CD14-positive monocyte (primary cell): ENCODE results near the gene WHRN. TPM values are rescaled to one million over a fixed set of nuclear protein-coding genes. Genes with fewer than 3 reads are reported as not detected.

Experiments
- DNase-seq, 3 donors: peaks; one replicate each; pipeline ENCODE4 v3.0.0-alpha.2; 2011 to 2022
- H2AFZ ChIP-seq: 2 replicates; pipeline ENCODE4 v1.6.0; 2012; ENCODE audit warnings: mild to moderate bottlenecking, low read depth, low read length, inconsistent platforms; ENCODE audit not compliant: insufficient read depth, poor library complexity, severe bottlenecking
- H3K27ac ChIP-seq, 2 donors: 1 replicate in 1 of 2; 2 replicates in 1 of 2; pipeline ENCODE4 v1.5.1; 2012 to 2013; ENCODE audit warnings: low read length in 2 of 2, control low read depth in 1 of 2, inconsistent platforms in 1 of 2, low read depth in 1 of 2, mild to moderate bottlenecking in 1 of 2
- H3K27me3 ChIP-seq, 2 donors: one replicate each; pipeline versions ENCODE4 v1.6.0 to v1.6.1; 2011 to 2013; ENCODE audit warnings: low read length in 2 of 2; ENCODE audit not compliant: control insufficient read depth in 2 of 2, insufficient read depth in 2 of 2
- H3K36me3 ChIP-seq, 2 donors: replicated peaks in 1 of 2; 1 replicate in 1 of 2; 2 replicates in 1 of 2; pipeline versions ENCODE4 v1.5.1 to v1.6.1; 2012 to 2013; ENCODE audit warnings: low read length in 2 of 2, control low read depth in 1 of 2, inconsistent platforms in 1 of 2, mild to moderate bottlenecking in 1 of 2; ENCODE audit not compliant: insufficient read depth in 2 of 2, control insufficient read depth in 1 of 2
- H3K4me1 ChIP-seq, 2 donors: 1 replicate in 1 of 2; 2 replicates in 1 of 2; pipeline versions ENCODE4 v1.5.1 to v1.6.1; 2012 to 2013; ENCODE audit warnings: low read length in 2 of 2, control low read depth in 1 of 2, inconsistent platforms in 1 of 2, mild to moderate bottlenecking in 1 of 2, moderate library complexity in 1 of 2; ENCODE audit not compliant: insufficient read depth in 2 of 2, control insufficient read depth in 1 of 2
- H3K4me2 ChIP-seq: replicated peaks from 2 replicates; pipeline ENCODE3; 2012; ENCODE audit warnings: low read length, moderate library complexity, mild to moderate bottlenecking; ENCODE audit not compliant: poor library complexity, severe bottlenecking; ENCODE audit errors: extremely low read depth
- H3K4me3 ChIP-seq, 3 experiments: fragments of 200-600 bp in 1 of 3; sonication (generic) in 1 of 3; replicated peaks in 1 of 3; 1 replicate in 2 of 3; 2 replicates in 1 of 3; pipeline ENCODE4 v1.5.1; 2011 to 2013; ENCODE audit warnings: low read length in 3 of 3, mild to moderate bottlenecking in 3 of 3, control low read depth in 2 of 3, low read depth in 2 of 3, inconsistent platforms in 1 of 3, moderate library complexity in 1 of 3
- H3K79me2 ChIP-seq: 2 replicates; pipeline ENCODE4 v1.6.0; 2012; ENCODE audit warnings: mild to moderate bottlenecking, control low read depth, inconsistent platforms, low read length, moderate library complexity; ENCODE audit not compliant: insufficient read depth
- H3K9ac ChIP-seq: 2 replicates; pipeline ENCODE4 v1.6.0; 2017; ENCODE audit warnings: low read length, mild to moderate bottlenecking; ENCODE audit not compliant: insufficient read depth, poor library complexity, severe bottlenecking
- H3K9me3 ChIP-seq, 2 donors: replicated peaks in 1 of 2; 1 replicate in 1 of 2; 2 replicates in 1 of 2; pipeline versions ENCODE4 v1.5.1 to v1.6.1; 2012 to 2013; ENCODE audit warnings: low read length in 2 of 2, control low read depth in 1 of 2; ENCODE audit not compliant: control insufficient read depth in 1 of 2, insufficient read depth in 1 of 2
- H4K20me1 ChIP-seq: 2 replicates; pipeline ENCODE4 v1.6.0; 2012; ENCODE audit warnings: mild to moderate bottlenecking, low read length, control low read depth, moderate library complexity; ENCODE audit not compliant: insufficient read depth
- H3K27ac Mint-ChIP-seq, 7 donors: one replicate each; pipeline ENCODE4 v1.8.0; 2020; ENCODE audit warnings: mild to moderate bottlenecking in 7 of 7, mixed read lengths in 7 of 7, moderate library complexity in 6 of 7, inconsistent platforms in 2 of 7
- H3K27me3 Mint-ChIP-seq, 3 donors: one replicate each; pipeline ENCODE4 v1.8.0; 2021 to 2022; ENCODE audit warnings: low read depth in 3 of 3, mild to moderate bottlenecking in 3 of 3, mixed read lengths in 3 of 3, moderate library complexity in 3 of 3, inconsistent platforms in 1 of 3
- H3K36me3 Mint-ChIP-seq, 2 donors: one replicate each; pipeline ENCODE4 v1.8.0; 2020; ENCODE audit warnings: mixed read lengths in 2 of 2, inconsistent platforms in 1 of 2, mild to moderate bottlenecking in 1 of 2
- H3K4me1 Mint-ChIP-seq: one replicate; pipeline ENCODE4 v1.8.0; 2020; ENCODE audit warnings: mild to moderate bottlenecking, mixed read lengths
- H3K4me3 Mint-ChIP-seq, 2 donors: one replicate each; pipeline ENCODE4 v1.8.0; 2020; ENCODE audit warnings: mild to moderate bottlenecking in 2 of 2, mixed read lengths in 2 of 2, moderate library complexity in 1 of 2
- H3K9me3 Mint-ChIP-seq, 7 donors: one replicate each; pipeline ENCODE4 v1.8.0; 2020 to 2022; ENCODE audit warnings: mixed read lengths in 7 of 7, mild to moderate bottlenecking in 6 of 7, moderate library complexity in 6 of 7, inconsistent platforms in 2 of 7
- CTCF ChIP-seq: fragments of 200-600 bp; IDR thresholded peaks from one replicate; pipeline ENCODE4 v1.8.0; 2022; ENCODE audit warnings: antibody characterized with exemption, mild to moderate bottlenecking
- WGBS: methylation state at CpG from one replicate; pipeline ENCODE4 v1.1.5; 2013; ENCODE audit warnings: missing lambda C conversion rate; ENCODE audit not compliant: insufficient coverage; 5-methylcytosine and 5-hydroxymethylcytosine counted together
- intact Hi-C, 2 donors: fragments of 100-400 bp; cut with micrococcal nuclease; formaldehyde crosslinking; loops; one replicate each; pipeline versions ENCODE4 v1.15.0 to v1.15.1; 2023
- polyA plus RNA-seq, 3 donors: library from polyadenylated mRNA; depleted of rRNA in 1 of 3; unstranded in 2 of 3; stranded (reverse) in 1 of 3; fragments of 300-500 nt in 2 of 3; fragments of >200 nt in 1 of 3; fragmentation: Illumina TruSeq in 2 of 3; gene quantifications; 1 replicate in 2 of 3; 2 replicates in 1 of 3; pipeline ENCODE4 v1.2.3, GENCODE V29; 2012 to 2021

Gene WHRN
- polyA plus RNA-seq, 3 donors, result 0.13 to 0.59 (median 0.30) TPM

- Mint-ChIP-seq H3K27ac (peak overlapping the region; percentile 95 to 98 (median 97)), H3K27me3 (no peaks in the 10 kb centered on the region), H3K4me3 (no peak overlapping the region), H3K36me3 (peaks cover 73 to 87% of the 10 kb centered on the region in 2 donors), H3K9me3 (peaks cover 0 to 5% (median 0%) of the 10 kb centered on the region in 7 donors), H3K4me1 (peaks cover 92% of the 10 kb centered on the region)
- Histone ChIP-seq H3K4me2 (peak overlapping the region; percentile 34), H3K36me3 (peaks cover 62 to 79% of the 10 kb centered on the region in 2 donors), H3K9me3 (no peaks in the 10 kb centered on the region), H4K20me1 (peaks cover 6% of the 10 kb centered on the region), H3K9ac (peak overlapping the region; percentile 16), H2AFZ (no peak overlapping the region), H3K27ac (peak overlapping the region; percentile 91 to 96), H3K79me2 (peaks cover 69% of the 10 kb centered on the region), H3K27me3 (no peaks in the 10 kb centered on the region), H3K4me3 (peak overlapping the region in 1 of 3 experiments; percentile 34), H3K4me1 (peaks cover 96 to 98% of the 10 kb centered on the region in 2 donors)
- WGBS, result 88% methylated on average over 6 of the region's 14 CpGs
- no peak for TF ChIP-seq CTCF
- DNase-seq, result no peak
- intact Hi-C loops, result no loop called here
Measured at GRCh38 chr9:114367772-114368569, 137.3 kb downstream of the WHRN start.

- Mint-ChIP-seq H3K27ac (peak overlapping the region; percentile 95 to 98 (median 97)), H3K9me3 (peaks cover 0 to 5% (median 0%) of the 10 kb centered on the region in 7 donors), H3K4me1 (peaks cover 87% of the 10 kb centered on the region), H3K4me3 (peak overlapping the region in 1 of 2 donors; percentile 31), H3K36me3 (peaks cover 78 to 90% of the 10 kb centered on the region in 2 donors), H3K27me3 (no peaks in the 10 kb centered on the region)
- Histone ChIP-seq H4K20me1 (peaks cover 7% of the 10 kb centered on the region), H3K27me3 (no peaks in the 10 kb centered on the region), H3K4me3 (peak overlapping the region in 1 of 3 experiments; percentile 34), H3K9me3 (no peaks in the 10 kb centered on the region), H2AFZ (no peak overlapping the region), H3K79me2 (peaks cover 75% of the 10 kb centered on the region), H3K9ac (peak overlapping the region; percentile 57), H3K27ac (peak overlapping the region; percentile 91 to 96), H3K4me1 (peaks cover 90 to 92% of the 10 kb centered on the region in 2 donors), H3K36me3 (peaks cover 68 to 85% of the 10 kb centered on the region in 2 donors), H3K4me2 (peak overlapping the region; percentile 34)
- intact Hi-C loops, result no loop called here
- DNase-seq, result no peak
- 86% methylated on average over 6 of the region's 6 CpGs for WGBS
- no peak for TF ChIP-seq CTCF
Measured at GRCh38 chr9:114367366-114367765, 137.9 kb downstream of the WHRN start.
